Activated naive CD4-positive, alpha-beta T cell treated with anti-CD3 and anti-CD28 coated beads, Interleukin-2, amount 10 ng/mL, durations not matched to agents 7 days and 5 days (primary cell): ENCODE measurements around the gene CIDEB.

Experiments
- CTCF ChIA-PET: fragments of 350-600 bp; sonication (Branson Sonifier 250); formaldehyde crosslinking; loops from one replicate; lab custom pipeline; 2021; ENCODE audit warnings: antibody characterized with exemption; lab: Charles Lee
- DNase-seq: peaks from one replicate; pipeline ENCODE4 v3.0.0-alpha.2; 2020
- H3K27ac Mint-ChIP-seq: one replicate; pipeline ENCODE4 v1.8.0; 2021; ENCODE audit warnings: mild to moderate bottlenecking, moderate library complexity, mixed read lengths
- H3K27me3 Mint-ChIP-seq: one replicate; pipeline ENCODE4 v1.8.0; 2021; ENCODE audit warnings: mild to moderate bottlenecking, mixed read lengths
- H3K36me3 Mint-ChIP-seq: one replicate; pipeline ENCODE4 v1.8.0; 2021; ENCODE audit warnings: mixed read lengths
- H3K4me1 Mint-ChIP-seq: one replicate; pipeline ENCODE4 v1.8.0; 2021; ENCODE audit warnings: mixed read lengths
- H3K4me3 Mint-ChIP-seq: one replicate; pipeline ENCODE4 v1.8.0; 2021; ENCODE audit warnings: mild to moderate bottlenecking, moderate library complexity, mixed read lengths
- H3K9me3 Mint-ChIP-seq: one replicate; pipeline ENCODE4 v1.8.0; 2021; ENCODE audit warnings: mixed read lengths

Gene CIDEB

GRCh38 chr14:24261969-24262327 lies 45.8 kb downstream of the CIDEB start:
- CTCF ChIA-PET, result no interaction called here
- Mint-ChIP-seq H3K27ac (no peak overlapping the region), H3K4me3 (no peak overlapping the region), H3K9me3 (no peaks in the 10 kb centered on the region), H3K36me3 (peaks cover 9% of the 10 kb centered on the region), H3K4me1 (no peaks in the 10 kb centered on the region), H3K27me3 (no peaks in the 10 kb centered on the region)
- no peak for DNase-seq

- CTCF ChIA-PET, result interaction anchor here (1.5 kb wide), 1 partner anchor 19 kb away, joined by 3 read pairs; the partner anchor contains the start of gene TINF2
These were observed 46.4 kb downstream of the CIDEB start for GRCh38 chr14:24261256-24261968.

DNA sequence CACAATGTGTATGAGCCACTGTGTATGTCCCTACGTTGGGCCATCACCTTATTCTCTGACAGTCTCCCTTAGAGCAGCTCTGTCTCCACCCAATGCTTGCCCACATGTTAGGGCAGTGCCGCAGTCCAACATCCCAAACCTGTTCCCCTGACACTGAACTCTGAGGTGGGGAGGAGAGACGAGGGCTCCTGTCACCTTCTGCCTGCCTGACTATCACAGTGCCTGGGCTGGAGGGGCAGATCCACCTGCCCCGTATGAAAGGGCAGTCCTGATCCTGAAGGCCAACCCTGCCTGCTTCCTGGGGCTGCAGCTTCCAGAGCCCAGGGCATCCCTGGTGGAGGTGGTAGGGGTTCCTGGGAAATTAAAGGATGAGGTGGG lies 47.0 kb downstream of the CIDEB start:
- H3K4me1 Mint-ChIP-seq, result no peaks in the 10 kb centered on the region
- no peaks in the 10 kb centered on the region for H3K27me3 Mint-ChIP-seq
- H3K4me3 Mint-ChIP-seq, result no peak overlapping the region
- DNase-seq, result no peak
- CTCF ChIA-PET, result interaction anchor here (1.5 kb wide), 1 partner anchor 18 kb away, joined by 3 read pairs; the partner anchor contains the start of gene TINF2
- H3K9me3 Mint-ChIP-seq, result no peaks in the 10 kb centered on the region
- H3K27ac Mint-ChIP-seq, result no peak overlapping the region
- H3K36me3 Mint-ChIP-seq, result peaks cover 2% of the 10 kb centered on the region

More at GRCh38 chr14:24261256-24261968, 46.4 kb downstream of the CIDEB start:
- DNase-seq, result no peak
- Mint-ChIP-seq H3K4me3 (no peak overlapping the region), H3K9me3 (no peaks in the 10 kb centered on the region), H3K27me3 (no peaks in the 10 kb centered on the region), H3K27ac (no peak overlapping the region), H3K36me3 (peaks cover 4% of the 10 kb centered on the region), H3K4me1 (no peaks in the 10 kb centered on the region)

DNA sequence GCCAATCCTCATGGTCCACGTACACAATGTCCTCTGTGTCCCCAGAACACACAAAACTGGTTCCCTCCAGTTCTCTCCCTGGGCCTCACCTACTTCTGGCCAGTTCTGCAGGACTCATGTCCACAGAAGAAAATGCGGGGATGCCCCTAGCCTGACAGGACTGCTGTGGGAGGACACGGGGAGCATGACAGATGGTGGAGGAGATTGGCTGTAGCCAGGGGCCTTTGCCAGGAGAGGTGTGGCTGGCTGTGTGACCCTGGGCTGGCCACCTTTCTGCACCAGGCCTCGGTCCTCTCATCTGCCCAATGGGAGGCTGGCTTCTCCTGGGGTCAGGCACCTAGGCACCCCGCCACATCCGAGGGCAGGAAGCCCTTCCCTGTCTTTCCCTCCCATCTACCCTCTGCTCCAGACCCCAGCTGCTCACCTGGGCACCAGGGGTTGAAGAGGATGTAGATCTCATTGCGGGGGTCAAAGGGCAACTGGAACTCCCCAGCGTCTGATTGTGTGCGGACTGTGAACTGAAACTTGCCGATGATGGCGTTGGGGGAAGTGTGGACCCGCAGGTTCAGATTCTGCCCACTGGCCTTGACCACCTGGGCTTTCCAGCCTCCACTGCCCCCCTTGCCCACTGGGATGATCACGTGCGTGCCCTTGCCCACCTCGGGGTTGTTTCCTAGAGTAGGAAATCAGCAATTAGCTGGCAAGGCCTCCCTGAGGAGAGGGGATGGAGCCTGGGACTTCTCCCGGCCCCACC lies 47.6 kb downstream of the CIDEB start:
- no peaks in the 10 kb centered on the region for H3K27me3 Mint-ChIP-seq
- peaks cover 2% of the 10 kb centered on the region for H3K36me3 Mint-ChIP-seq
- DNase-seq, result no peak
- CTCF ChIA-PET, result interaction anchor here (1.5 kb wide), 1 partner anchor 18 kb away, joined by 3 read pairs; the partner anchor contains the start of gene TINF2
- no peaks in the 10 kb centered on the region for H3K4me1 Mint-ChIP-seq
- H3K9me3 Mint-ChIP-seq, result no peaks in the 10 kb centered on the region
- no peak overlapping the region for H3K4me3 Mint-ChIP-seq
- no peak overlapping the region for H3K27ac Mint-ChIP-seq

GRCh38 chr14:24259282-24260025 lies 48.3 kb downstream of the CIDEB start:
- CTCF ChIA-PET, result no interaction called here
- Mint-ChIP-seq H3K36me3 (no peaks in the 10 kb centered on the region), H3K27ac (no peak overlapping the region), H3K4me3 (no peak overlapping the region), H3K27me3 (no peaks in the 10 kb centered on the region), H3K9me3 (no peaks in the 10 kb centered on the region), H3K4me1 (no peaks in the 10 kb centered on the region)
- DNase-seq, result no peak

DNA sequence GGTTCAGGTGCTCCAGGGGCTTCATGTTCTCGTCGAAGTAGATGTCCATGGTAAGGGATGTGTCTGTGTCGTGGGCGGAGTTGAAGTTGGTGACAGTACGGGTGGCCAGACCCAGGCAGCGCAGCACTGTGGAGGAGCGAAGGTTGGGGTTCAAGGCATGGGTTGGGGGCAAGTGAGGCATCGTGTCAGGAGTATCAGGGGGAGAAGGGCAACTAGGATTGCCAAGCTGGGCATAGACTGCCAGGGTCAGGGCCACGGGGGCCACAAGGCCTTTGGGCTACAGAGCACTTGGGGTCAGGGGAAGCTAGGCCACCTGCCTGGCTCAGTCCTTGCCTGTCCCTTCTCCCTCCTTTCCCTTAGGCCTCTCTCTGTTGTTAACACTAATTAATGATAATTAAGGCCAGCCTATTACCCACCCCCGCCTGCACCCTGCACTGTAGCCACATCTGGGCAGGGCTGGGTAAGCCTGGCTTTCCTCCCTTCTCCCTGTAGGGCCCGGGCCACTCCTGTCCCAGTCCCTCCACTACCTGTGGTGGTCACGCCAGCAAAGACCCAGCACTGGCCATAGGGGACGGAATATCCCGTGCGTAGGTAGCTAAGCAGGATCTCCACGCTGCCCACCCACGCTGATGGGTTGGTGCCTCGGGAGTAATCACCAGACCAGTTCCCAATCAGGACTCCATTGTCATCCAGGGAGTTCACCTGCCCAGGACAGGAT lies 49.1 kb downstream of the CIDEB start:
- Mint-ChIP-seq H3K27ac (no peak overlapping the region), H3K27me3 (no peaks in the 10 kb centered on the region), H3K9me3 (no peaks in the 10 kb centered on the region), H3K4me3 (no peak overlapping the region), H3K4me1 (no peaks in the 10 kb centered on the region), H3K36me3 (peaks cover 5% of the 10 kb centered on the region)
- CTCF ChIA-PET, result interaction anchor here (0.8 to 1.3 kb wide), 2 partner anchors 16 to 51 kb away, joined by 3 to 5 read pairs; partner anchors contain the start of genes LTB4R2 and TINF2
- no peak for DNase-seq

GRCh38 chr14:24258119-24258518 lies 49.7 kb downstream of the CIDEB start:
- Mint-ChIP-seq H3K36me3 (peaks cover 5% of the 10 kb centered on the region), H3K4me3 (no peak overlapping the region), H3K27me3 (no peaks in the 10 kb centered on the region), H3K9me3 (no peaks in the 10 kb centered on the region), H3K4me1 (no peaks in the 10 kb centered on the region), H3K27ac (no peak overlapping the region)
- no peak for DNase-seq
- CTCF ChIA-PET, result interaction anchor here (0.8 to 1.3 kb wide), 2 partner anchors 15 to 52 kb away, joined by 3 to 5 read pairs; partner anchors contain the start of genes LTB4R2 and TINF2

GRCh38 chr14:24256960-24257359 lies 50.8 kb downstream of the CIDEB start:
- no peak for DNase-seq
- CTCF ChIA-PET, result interaction anchor here (1.0 to 1.3 kb wide), 3 partner anchors 14 to 52 kb away, joined by 3 to 5 read pairs (median 4); partner anchors contain the start of gene TINF2
- Mint-ChIP-seq H3K4me1 (no peaks in the 10 kb centered on the region), H3K27ac (no peak overlapping the region), H3K9me3 (no peaks in the 10 kb centered on the region), H3K27me3 (no peaks in the 10 kb centered on the region), H3K36me3 (peaks cover 5% of the 10 kb centered on the region), H3K4me3 (no peak overlapping the region)

GRCh38 chr14:24255931-24256711 lies 51.7 kb downstream of the CIDEB start:
- DNase-seq, result no peak
- H3K4me1 Mint-ChIP-seq, result peaks cover 5% of the 10 kb centered on the region
- no peak overlapping the region for H3K27ac Mint-ChIP-seq
- H3K27me3 Mint-ChIP-seq, result no peaks in the 10 kb centered on the region
- no peaks in the 10 kb centered on the region for H3K9me3 Mint-ChIP-seq
- H3K4me3 Mint-ChIP-seq, result no peak overlapping the region
- CTCF ChIA-PET, result interaction anchor here (1.0 to 1.1 kb wide), 3 partner anchors 40 to 52 kb away, joined by 3 to 4 read pairs (median 4); no protein-coding TSS in a partner anchor
- H3K36me3 Mint-ChIP-seq, result peaks cover 5% of the 10 kb centered on the region

DNA sequence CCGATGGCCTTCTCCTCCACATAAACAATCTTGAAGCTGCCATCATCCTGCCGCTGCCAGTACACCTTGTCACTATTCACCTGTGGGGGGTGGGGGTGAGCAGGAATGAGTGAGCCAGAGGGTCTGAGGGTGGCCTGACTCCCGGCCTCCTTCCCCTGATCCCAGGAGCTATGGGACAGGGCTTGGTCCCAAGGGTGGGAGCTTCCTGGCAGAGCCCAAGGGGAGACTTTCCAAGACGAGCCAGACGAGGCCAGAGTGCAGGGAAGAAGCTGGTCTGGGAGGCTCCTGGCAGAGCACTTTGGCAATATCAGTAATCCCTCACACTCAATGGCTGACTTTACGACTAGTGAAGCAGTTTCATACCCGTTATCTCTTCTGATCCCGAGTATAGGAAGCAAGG lies 52.3 kb downstream of the CIDEB start:
- Mint-ChIP-seq H3K4me3 (no peak overlapping the region), H3K27ac (no peak overlapping the region), H3K4me1 (peaks cover 12% of the 10 kb centered on the region), H3K9me3 (no peaks in the 10 kb centered on the region), H3K36me3 (peaks cover 5% of the 10 kb centered on the region), H3K27me3 (no peaks in the 10 kb centered on the region)
- CTCF ChIA-PET, result interaction anchor here (1.0 kb wide), 1 partner anchor 41 kb away, joined by 4 read pairs; no protein-coding TSS in a partner anchor
- DNase-seq, result no peak
